K562 (cell line): ENCODE results near the gene RNF13. TPM values are rescaled to one million over a fixed set of nuclear protein-coding genes. Genes with fewer than 3 reads are reported as not detected.
A peak's percentile ranks its signal among the peaks of the same experiment; 100 is the strongest.

Experiments
- CCAR2 ChIP-seq: fragments of 200-400 bp; formaldehyde crosslinking; IDR thresholded peaks from 2 replicates; pipeline ENCODE4 v1.6.1; 2017; ENCODE audit warnings: mild to moderate bottlenecking, low read depth, low read length
- EHMT2 ChIP-seq: fragments of 450-650 bp; IDR thresholded peaks from 2 replicates; pipeline ENCODE4 v1.6.1; 2018; ENCODE audit warnings: antibody characterized with exemption
- FOXK1 ChIP-seq: sonication (generic); formaldehyde crosslinking; IDR thresholded peaks from 2 replicates; pipeline ENCODE4 v1.8.0; 2022; ENCODE audit warnings: missing genetic modification reagents, mild to moderate bottlenecking, borderline replicate concordance
- JUN ChIP-seq, 2 experiments: sonication (generic) in 1 of 2; formaldehyde crosslinking in 1 of 2; IDR thresholded peaks; 2 replicates each; pipeline versions ENCODE4 v1.6.1 to v1.8.0; 2012 to 2022; ENCODE audit warnings: borderline replicate concordance in 2 of 2, mild to moderate bottlenecking in 2 of 2, improper control_type of control experiment in 1 of 2, low read depth in 1 of 2, low read length in 1 of 2, missing genetic modification reagents in 1 of 2
- MTF1 ChIP-seq: fragments of 250-450 bp; sonication (Bioruptor Pico); IDR thresholded peaks from 2 replicates; pipeline ENCODE4 v1.9.0; 2021; ENCODE audit warnings: moderate library complexity, mild to moderate bottlenecking, inconsistent platforms, borderline replicate concordance
- PHB2 ChIP-seq: fragments of 450-650 bp; IDR thresholded peaks from 2 replicates; pipeline ENCODE4 v1.6.1; 2017; ENCODE audit warnings: low read depth
- POLR2AphosphoS5 ChIP-seq: IDR thresholded peaks from 2 replicates; pipeline ENCODE4 v1.6.1; 2011; ENCODE audit warnings: mild to moderate bottlenecking, low read depth, low read length, moderate library complexity; ENCODE audit not compliant: control insufficient read depth, insufficient read depth
- SOX6 ChIP-seq: fragments of 450-650 bp; IDR thresholded peaks from 2 replicates; pipeline ENCODE4 v1.6.1; 2014; ENCODE audit warnings: mild to moderate bottlenecking
- TRIM24 ChIP-seq, 2 experiments: fragments of 450-650 bp; IDR thresholded peaks; 2 replicates each; pipeline ENCODE4 v1.6.1; 2016
- ZNF263 ChIP-seq: sonication (generic); formaldehyde crosslinking; IDR thresholded peaks from 2 replicates; pipeline ENCODE4 v1.8.0; 2022; ENCODE audit warnings: mild to moderate bottlenecking, missing genetic modification reagents, borderline replicate concordance
- ZNF347 ChIP-seq: fragments of 450-650 bp; formaldehyde crosslinking; IDR thresholded peaks from 2 replicates; pipeline ENCODE4 v1.4.0; 2020; ENCODE audit warnings: low read depth, mild to moderate bottlenecking, moderate library complexity
- ZNF354B ChIP-seq: fragments of 250-450 bp; sonication (Bioruptor Pico); IDR thresholded peaks from 2 replicates; pipeline ENCODE4 v1.4.0; 2020
- ZSCAN29 ChIP-seq: fragments of 450-650 bp; IDR thresholded peaks from 2 replicates; pipeline ENCODE4 v1.6.1; 2017
- polyA plus RNA-seq, 8 experiments: library from polyadenylated mRNA; depleted of rRNA in 4 of 8; stranded (reverse) in 5 of 8; unstranded in 3 of 8; fragments of >200 nt; fragmentation: Nextera tagmentation in 2 of 8; fragmentation: Illumina TruSeq in 1 of 8; extraction: Ambion mirVana in 2 of 8; extraction: Trizol in 1 of 8; gene quantifications; 2 replicates each; pipeline versions ENCODE4 v1.2.1 to v1.2.3, GENCODE V29; 2011 to 2014; ENCODE audit warnings: inconsistent platforms in 1 of 8, missing spikeins in 1 of 8
- total RNA-seq, 7 experiments: library from RNA; depleted of rRNA in 6 of 7; stranded (reverse); fragments of >200 nt in 6 of 7; fragmentation: Illumina TruSeq in 2 of 7; extraction: Trizol in 2 of 7; gene quantifications; 2 replicates each; pipeline versions ENCODE4 v1.2.1 to v1.2.3, GENCODE V29; 2011 to 2021; ENCODE audit warnings: low replicate concordance in 1 of 7
- TF ChIP-seq, protein P1 (sequence below): fragments of 200-400 bp; formaldehyde crosslinking; IDR thresholded peaks from 2 replicates; pipeline ENCODE4 v1.6.1; 2017; ENCODE audit warnings: mild to moderate bottlenecking, low read depth, low read length, moderate library complexity
- TF ChIP-seq, protein P2 (sequence below): fragments of 250-450 bp; sonication (Bioruptor Pico); IDR thresholded peaks from 2 replicates; pipeline ENCODE4 v1.6.1; 2021; ENCODE audit warnings: mild to moderate bottlenecking
- TF ChIP-seq, protein P3 (sequence below): fragments of 450-650 bp; IDR thresholded peaks from 2 replicates; pipeline ENCODE4 v1.6.1; 2016; ENCODE audit warnings: mild to moderate bottlenecking, moderate library complexity

The RNF13 gene
- total and polyA plus RNA-seq, 9 of the 15 experiments (the other 6 are each of a cell fraction or from before 2014, with no cell fraction given): 12.7 to 35.8 (median 18.9) TPM

DNA sequence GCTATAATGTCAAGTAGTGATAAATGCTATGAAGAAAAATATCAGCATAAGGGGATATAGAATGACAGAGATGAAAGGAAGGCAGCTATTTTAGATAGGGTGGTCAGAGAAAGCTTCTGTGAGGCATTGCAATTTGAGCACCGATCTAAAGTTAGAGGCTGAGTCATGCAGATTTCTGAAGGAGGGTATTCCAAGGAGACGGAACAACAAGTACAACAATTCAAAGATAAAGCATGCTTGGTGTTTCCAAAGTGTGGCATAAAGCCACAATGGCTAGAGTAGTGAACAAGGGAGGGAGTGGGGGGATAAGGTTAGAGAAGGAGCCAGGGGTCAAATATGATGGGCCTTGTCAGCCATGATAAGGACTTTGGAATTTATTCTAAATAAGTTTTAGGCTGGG lies 85.8 kb downstream of the RNF13 start (continued):
- 0 out of 2 replicates have a peak, but pooled peaks have one; percentile 14 for TF ChIP-seq JUN (IDR thresholded peaks at IDR 0.05; ENCODE audit: borderline replicate concordance, low read depth, low read length)
- no peak for TF ChIP-seq JUN (CRISPR knock-in tag; IDR thresholded peaks at IDR 0.05; ENCODE audit: borderline replicate concordance)
- no peak for TF ChIP-seq MTF1 (CRISPR knock-in tag)
- TF ChIP-seq ZNF263 (CRISPR knock-in tag): no peak
- TF ChIP-seq POLR2AphosphoS5: no peak
- TF ChIP-seq, protein P1, sequence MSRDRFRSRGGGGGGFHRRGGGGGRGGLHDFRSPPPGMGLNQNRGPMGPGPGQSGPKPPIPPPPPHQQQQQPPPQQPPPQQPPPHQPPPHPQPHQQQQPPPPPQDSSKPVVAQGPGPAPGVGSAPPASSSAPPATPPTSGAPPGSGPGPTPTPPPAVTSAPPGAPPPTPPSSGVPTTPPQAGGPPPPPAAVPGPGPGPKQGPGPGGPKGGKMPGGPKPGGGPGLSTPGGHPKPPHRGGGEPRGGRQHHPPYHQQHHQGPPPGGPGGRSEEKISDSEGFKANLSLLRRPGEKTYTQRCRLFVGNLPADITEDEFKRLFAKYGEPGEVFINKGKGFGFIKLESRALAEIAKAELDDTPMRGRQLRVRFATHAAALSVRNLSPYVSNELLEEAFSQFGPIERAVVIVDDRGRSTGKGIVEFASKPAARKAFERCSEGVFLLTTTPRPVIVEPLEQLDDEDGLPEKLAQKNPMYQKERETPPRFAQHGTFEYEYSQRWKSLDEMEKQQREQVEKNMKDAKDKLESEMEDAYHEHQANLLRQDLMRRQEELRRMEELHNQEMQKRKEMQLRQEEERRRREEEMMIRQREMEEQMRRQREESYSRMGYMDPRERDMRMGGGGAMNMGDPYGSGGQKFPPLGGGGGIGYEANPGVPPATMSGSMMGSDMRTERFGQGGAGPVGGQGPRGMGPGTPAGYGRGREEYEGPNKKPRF: no peak
- TF ChIP-seq ZNF347 (CRISPR knock-in tag): no peak
- no peak for TF ChIP-seq FOXK1 (CRISPR knock-in tag)
- no peak for TF ChIP-seq PHB2
- TF ChIP-seq, protein P2, sequence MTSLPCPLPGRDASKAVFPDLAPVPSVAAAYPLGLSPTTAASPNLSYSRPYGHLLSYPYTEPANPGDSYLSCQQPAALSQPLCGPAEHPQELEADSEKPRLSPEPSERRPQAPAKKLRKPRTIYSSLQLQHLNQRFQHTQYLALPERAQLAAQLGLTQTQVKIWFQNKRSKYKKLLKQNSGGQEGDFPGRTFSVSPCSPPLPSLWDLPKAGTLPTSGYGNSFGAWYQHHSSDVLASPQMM (CRISPR knock-in tag): no peak
- TF ChIP-seq CCAR2: no peak
- 0 out of 2 replicates have a peak, but pooled peaks have one; percentile 15 for TF ChIP-seq SOX6
- no peak for TF ChIP-seq ZNF354B (CRISPR knock-in tag)
- TF ChIP-seq, protein P3, sequence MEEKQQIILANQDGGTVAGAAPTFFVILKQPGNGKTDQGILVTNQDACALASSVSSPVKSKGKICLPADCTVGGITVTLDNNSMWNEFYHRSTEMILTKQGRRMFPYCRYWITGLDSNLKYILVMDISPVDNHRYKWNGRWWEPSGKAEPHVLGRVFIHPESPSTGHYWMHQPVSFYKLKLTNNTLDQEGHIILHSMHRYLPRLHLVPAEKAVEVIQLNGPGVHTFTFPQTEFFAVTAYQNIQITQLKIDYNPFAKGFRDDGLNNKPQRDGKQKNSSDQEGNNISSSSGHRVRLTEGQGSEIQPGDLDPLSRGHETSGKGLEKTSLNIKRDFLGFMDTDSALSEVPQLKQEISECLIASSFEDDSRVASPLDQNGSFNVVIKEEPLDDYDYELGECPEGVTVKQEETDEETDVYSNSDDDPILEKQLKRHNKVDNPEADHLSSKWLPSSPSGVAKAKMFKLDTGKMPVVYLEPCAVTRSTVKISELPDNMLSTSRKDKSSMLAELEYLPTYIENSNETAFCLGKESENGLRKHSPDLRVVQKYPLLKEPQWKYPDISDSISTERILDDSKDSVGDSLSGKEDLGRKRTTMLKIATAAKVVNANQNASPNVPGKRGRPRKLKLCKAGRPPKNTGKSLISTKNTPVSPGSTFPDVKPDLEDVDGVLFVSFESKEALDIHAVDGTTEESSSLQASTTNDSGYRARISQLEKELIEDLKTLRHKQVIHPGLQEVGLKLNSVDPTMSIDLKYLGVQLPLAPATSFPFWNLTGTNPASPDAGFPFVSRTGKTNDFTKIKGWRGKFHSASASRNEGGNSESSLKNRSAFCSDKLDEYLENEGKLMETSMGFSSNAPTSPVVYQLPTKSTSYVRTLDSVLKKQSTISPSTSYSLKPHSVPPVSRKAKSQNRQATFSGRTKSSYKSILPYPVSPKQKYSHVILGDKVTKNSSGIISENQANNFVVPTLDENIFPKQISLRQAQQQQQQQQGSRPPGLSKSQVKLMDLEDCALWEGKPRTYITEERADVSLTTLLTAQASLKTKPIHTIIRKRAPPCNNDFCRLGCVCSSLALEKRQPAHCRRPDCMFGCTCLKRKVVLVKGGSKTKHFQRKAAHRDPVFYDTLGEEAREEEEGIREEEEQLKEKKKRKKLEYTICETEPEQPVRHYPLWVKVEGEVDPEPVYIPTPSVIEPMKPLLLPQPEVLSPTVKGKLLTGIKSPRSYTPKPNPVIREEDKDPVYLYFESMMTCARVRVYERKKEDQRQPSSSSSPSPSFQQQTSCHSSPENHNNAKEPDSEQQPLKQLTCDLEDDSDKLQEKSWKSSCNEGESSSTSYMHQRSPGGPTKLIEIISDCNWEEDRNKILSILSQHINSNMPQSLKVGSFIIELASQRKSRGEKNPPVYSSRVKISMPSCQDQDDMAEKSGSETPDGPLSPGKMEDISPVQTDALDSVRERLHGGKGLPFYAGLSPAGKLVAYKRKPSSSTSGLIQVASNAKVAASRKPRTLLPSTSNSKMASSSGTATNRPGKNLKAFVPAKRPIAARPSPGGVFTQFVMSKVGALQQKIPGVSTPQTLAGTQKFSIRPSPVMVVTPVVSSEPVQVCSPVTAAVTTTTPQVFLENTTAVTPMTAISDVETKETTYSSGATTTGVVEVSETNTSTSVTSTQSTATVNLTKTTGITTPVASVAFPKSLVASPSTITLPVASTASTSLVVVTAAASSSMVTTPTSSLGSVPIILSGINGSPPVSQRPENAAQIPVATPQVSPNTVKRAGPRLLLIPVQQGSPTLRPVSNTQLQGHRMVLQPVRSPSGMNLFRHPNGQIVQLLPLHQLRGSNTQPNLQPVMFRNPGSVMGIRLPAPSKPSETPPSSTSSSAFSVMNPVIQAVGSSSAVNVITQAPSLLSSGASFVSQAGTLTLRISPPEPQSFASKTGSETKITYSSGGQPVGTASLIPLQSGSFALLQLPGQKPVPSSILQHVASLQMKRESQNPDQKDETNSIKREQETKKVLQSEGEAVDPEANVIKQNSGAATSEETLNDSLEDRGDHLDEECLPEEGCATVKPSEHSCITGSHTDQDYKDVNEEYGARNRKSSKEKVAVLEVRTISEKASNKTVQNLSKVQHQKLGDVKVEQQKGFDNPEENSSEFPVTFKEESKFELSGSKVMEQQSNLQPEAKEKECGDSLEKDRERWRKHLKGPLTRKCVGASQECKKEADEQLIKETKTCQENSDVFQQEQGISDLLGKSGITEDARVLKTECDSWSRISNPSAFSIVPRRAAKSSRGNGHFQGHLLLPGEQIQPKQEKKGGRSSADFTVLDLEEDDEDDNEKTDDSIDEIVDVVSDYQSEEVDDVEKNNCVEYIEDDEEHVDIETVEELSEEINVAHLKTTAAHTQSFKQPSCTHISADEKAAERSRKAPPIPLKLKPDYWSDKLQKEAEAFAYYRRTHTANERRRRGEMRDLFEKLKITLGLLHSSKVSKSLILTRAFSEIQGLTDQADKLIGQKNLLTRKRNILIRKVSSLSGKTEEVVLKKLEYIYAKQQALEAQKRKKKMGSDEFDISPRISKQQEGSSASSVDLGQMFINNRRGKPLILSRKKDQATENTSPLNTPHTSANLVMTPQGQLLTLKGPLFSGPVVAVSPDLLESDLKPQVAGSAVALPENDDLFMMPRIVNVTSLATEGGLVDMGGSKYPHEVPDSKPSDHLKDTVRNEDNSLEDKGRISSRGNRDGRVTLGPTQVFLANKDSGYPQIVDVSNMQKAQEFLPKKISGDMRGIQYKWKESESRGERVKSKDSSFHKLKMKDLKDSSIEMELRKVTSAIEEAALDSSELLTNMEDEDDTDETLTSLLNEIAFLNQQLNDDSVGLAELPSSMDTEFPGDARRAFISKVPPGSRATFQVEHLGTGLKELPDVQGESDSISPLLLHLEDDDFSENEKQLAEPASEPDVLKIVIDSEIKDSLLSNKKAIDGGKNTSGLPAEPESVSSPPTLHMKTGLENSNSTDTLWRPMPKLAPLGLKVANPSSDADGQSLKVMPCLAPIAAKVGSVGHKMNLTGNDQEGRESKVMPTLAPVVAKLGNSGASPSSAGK: no peak
- TF ChIP-seq ZSCAN29: no peak
- 0 out of 2 replicates have a peak, but pooled peaks have one; percentile 15 for TF ChIP-seq EHMT2
- TF ChIP-seq TRIM24 (IDR thresholded peaks at IDR 0.05): no peak
